HUES64 (cell line): ENCODE results near the gene BRPF1.
A peak's percentile ranks its signal among the peaks of the same experiment; 100 is the strongest.
"Not testable (repeated sequence)": the region's sequence is repeated elsewhere in the genome, so short reads cannot be mapped to it uniquely, and the experiment has no call there.

Experiments used
- H3K27ac ChIP-seq: 2 replicates; pipeline ENCODE4 v1.7.0; 2013; ENCODE audit warnings: low read depth, low read length, inconsistent platforms
- H3K27me3 ChIP-seq: 2 replicates; pipeline ENCODE4 v1.6.1; 2013; ENCODE audit warnings: mild to moderate bottlenecking, low read length; ENCODE audit not compliant: insufficient read depth
- H3K36me3 ChIP-seq: 2 replicates; pipeline ENCODE4 v1.6.1; 2013; ENCODE audit warnings: mild to moderate bottlenecking, low read length; ENCODE audit not compliant: insufficient read depth
- H3K4me1 ChIP-seq: 2 replicates; pipeline ENCODE4 v1.6.1; 2013; ENCODE audit warnings: mild to moderate bottlenecking, low read length, moderate library complexity; ENCODE audit not compliant: insufficient read depth
- H3K4me3 ChIP-seq: 2 replicates; pipeline ENCODE4 v1.5.1; 2013; ENCODE audit warnings: mild to moderate bottlenecking, low read length, moderate library complexity
- H3K9ac ChIP-seq: 2 replicates; pipeline ENCODE4 v1.6.1; 2013; ENCODE audit warnings: mild to moderate bottlenecking, low read depth, low read length
- H3K9me3 ChIP-seq: 2 replicates; pipeline ENCODE4 v1.6.1; 2013; ENCODE audit warnings: low read depth, low read length; ENCODE audit not compliant: insufficient read depth
- WGBS: fragments of 150-250, 120-280 bp; methylation state at CpG from one replicate; pipeline ENCODE4 v1.1.7; 2013; ENCODE audit warnings: missing lambda C conversion rate; 5-methylcytosine and 5-hydroxymethylcytosine counted together

BRPF1 gene

GRCh38 chr3:9769426-9770275 is 38.1 kb downstream of the BRPF1 start, which contains the start of gene CAMK1:
Gene CAMK1, minus strand, starts transcription at chr3:9769947. Its CDS starts 2,198 bp downstream, at chr3:9767749.
- Histone ChIP-seq H3K4me1 (no peaks in the 10 kb centered on the region), H3K36me3 (no peaks in the 10 kb centered on the region), H3K27ac (no peak within 1 kb of the TSS), H3K4me3 (peak within 1 kb of the TSS; percentile 64), H3K27me3 (peaks cover 6% of the 10 kb centered on the region), H3K9ac (peak within 1 kb of the TSS; percentile 66), H3K9me3 (no peaks in the 10 kb centered on the region)
- 11% methylated on average over 49 of the region's 49 CpGs for WGBS

- Histone ChIP-seq H3K9ac (peak overlapping the region; percentile 66; the same call in 1 of the 2 replicates), H3K4me1 (no peaks in the 10 kb centered on the region), H3K9me3 (no peaks in the 10 kb centered on the region), H3K27me3 (peaks cover 6% of the 10 kb centered on the region), H3K27ac (no peak overlapping the region), H3K4me3 (peak overlapping the region; percentile 64), H3K36me3 (no peaks in the 10 kb centered on the region)
- 58% methylated on average over 15 of the region's 15 CpGs for WGBS
These were observed 38.8 kb downstream of the BRPF1 start for GRCh38 chr3:9770276-9770812.

GRCh38 chr3:9771007-9771406 is 39.5 kb downstream of the BRPF1 start:
- not testable (repeated sequence) for H3K27ac ChIP-seq, H3K9ac ChIP-seq, H3K36me3 ChIP-seq, H3K4me3 ChIP-seq, H3K9me3 ChIP-seq, H3K4me1 ChIP-seq, H3K27me3 ChIP-seq
- 98% methylated on average over 2 of the region's 2 CpGs for WGBS

- H3K9ac ChIP-seq = no peak overlapping the region
- no peak overlapping the region for H3K27ac ChIP-seq
- H3K27me3 ChIP-seq = peaks cover 3% of the 10 kb centered on the region
- H3K9me3 ChIP-seq = no peaks in the 10 kb centered on the region
- H3K36me3 ChIP-seq = peaks cover 25% of the 10 kb centered on the region
- H3K4me3 ChIP-seq = no peak overlapping the region
- WGBS = 80% methylated on average over 5 of the region's 5 CpGs
- no peaks in the 10 kb centered on the region for H3K4me1 ChIP-seq
These were observed 45.6 kb downstream of the BRPF1 start for GRCh38 chr3:9776896-9777693.

- H3K27ac ChIP-seq = no peak overlapping the region
- no peak overlapping the region for H3K4me3 ChIP-seq
- H3K9me3 ChIP-seq = no peaks in the 10 kb centered on the region
- WGBS = no CpG with 5 or more reads among the region's 1 CpG
- peaks cover 31% of the 10 kb centered on the region for H3K36me3 ChIP-seq
- no peaks in the 10 kb centered on the region for H3K27me3 ChIP-seq
- no peak overlapping the region for H3K9ac ChIP-seq
- no peaks in the 10 kb centered on the region for H3K4me1 ChIP-seq
These were observed 46.1 kb downstream of the BRPF1 start for GRCh38 chr3:9777694-9778021.

- no peaks in the 10 kb centered on the region for H3K4me1 ChIP-seq
- no peak overlapping the region for H3K4me3 ChIP-seq
- no peak overlapping the region for H3K9ac ChIP-seq
- 91% methylated on average over 5 of the region's 5 CpGs for WGBS
- peaks cover 37% of the 10 kb centered on the region for H3K36me3 ChIP-seq
- no peaks in the 10 kb centered on the region for H3K9me3 ChIP-seq
- no peak overlapping the region for H3K27ac ChIP-seq
- H3K27me3 ChIP-seq = no peaks in the 10 kb centered on the region
These were observed 46.9 kb downstream of the BRPF1 start for GRCh38 chr3:9778143-9779074.

GRCh38 chr3:9779075-9779593 is 47.6 kb downstream of the BRPF1 start:
- Histone ChIP-seq H3K36me3 (peaks cover 43% of the 10 kb centered on the region), H3K9me3 (no peaks in the 10 kb centered on the region), H3K4me3 (no peak overlapping the region), H3K9ac (no peak overlapping the region), H3K4me1 (no peaks in the 10 kb centered on the region), H3K27ac (no peak overlapping the region), H3K27me3 (no peaks in the 10 kb centered on the region)
- WGBS = 86% methylated on average over 5 of the region's 6 CpGs

GRCh38 chr3:9779721-9780457 is 48.4 kb downstream of the BRPF1 start:
- Histone ChIP-seq H3K27me3 (no peaks in the 10 kb centered on the region), H3K9ac (no peak overlapping the region), H3K4me3 (no peak overlapping the region), H3K9me3 (no peaks in the 10 kb centered on the region), H3K4me1 (no peaks in the 10 kb centered on the region), H3K36me3 (peaks cover 50% of the 10 kb centered on the region), H3K27ac (no peak overlapping the region)
- WGBS = 92% methylated on average over 8 of the region's 8 CpGs

- H3K27me3 ChIP-seq = no peaks in the 10 kb centered on the region
- H3K4me3 ChIP-seq = no peak overlapping the region
- H3K9me3 ChIP-seq = no peaks in the 10 kb centered on the region
- no peak overlapping the region for H3K27ac ChIP-seq
- peaks cover 55% of the 10 kb centered on the region for H3K36me3 ChIP-seq
- 96% methylated on average over 10 of the region's 10 CpGs for WGBS
- H3K4me1 ChIP-seq = no peaks in the 10 kb centered on the region
- no peak overlapping the region for H3K9ac ChIP-seq
These were observed 48.9 kb downstream of the BRPF1 start for GRCh38 chr3:9780458-9780812.

- over 99% methylated on average over 4 of the region's 4 CpGs for WGBS
- Histone ChIP-seq H3K36me3 (peaks cover 59% of the 10 kb centered on the region), H3K9ac (no peak overlapping the region), H3K4me3 (no peak overlapping the region), H3K27me3 (no peaks in the 10 kb centered on the region), H3K9me3 (no peaks in the 10 kb centered on the region), H3K4me1 (no peaks in the 10 kb centered on the region), H3K27ac (no peak overlapping the region)
These were observed 49.4 kb downstream of the BRPF1 start for GRCh38 chr3:9780910-9781309.
